HEK293 (cell line): Measurements from ENCODE around the gene AP3B2.

Source experiments
- CTCF ChIA-PET: fragments of 350-600 bp; formaldehyde crosslinking; extraction: SDS; loops from one replicate; lab custom pipeline; 2021; ENCODE audit warnings: antibody characterized with exemption; lab: Yijun Ruan, JAX
- POLR2A ChIA-PET: fragments of 300-600 bp; formaldehyde crosslinking; extraction: SDS; loops from one replicate; lab custom pipeline; 2020; ENCODE audit warnings: antibody characterized with exemption, inconsistent platforms; lab: Yijun Ruan, JAX
- H3K27ac ChIP-seq: fragments of 200-500 bp; sonication (Bioruptor generic); 2 replicates; pipeline ENCODE4 v1.5.1; 2014; ENCODE audit warnings: low read depth, low read length, control low read depth, inconsistent platforms; ENCODE audit errors: extremely low read depth
- H3K36me3 ChIP-seq, 2 experiments: fragments of 200-500 bp in 1 of 2; sonication (Bioruptor generic) in 1 of 2; 1 replicate in 1 of 2; 2 replicates in 1 of 2; pipeline ENCODE4 v1.5.1; 2014 to 2017; ENCODE audit warnings: inconsistent platforms in 2 of 2, low read length in 2 of 2; ENCODE audit not compliant: control insufficient read depth in 2 of 2, insufficient read depth in 1 of 2
- H3K4me1 ChIP-seq: fragments of 200-500 bp; sonication (Bioruptor generic); 2 replicates; pipeline ENCODE4 v1.5.1; 2014; ENCODE audit warnings: mild to moderate bottlenecking, low read length, inconsistent platforms; ENCODE audit not compliant: control insufficient read depth, insufficient read depth
- H3K4me3 ChIP-seq: 2 replicates; pipeline ENCODE4 v1.5.1; 2011; ENCODE audit warnings: low read depth, mild to moderate bottlenecking, control low read depth, low read length, moderate library complexity
- H3K9me3 ChIP-seq: fragments of 200-500 bp; sonication (Bioruptor generic); 2 replicates; pipeline ENCODE4 v1.5.1; 2014; ENCODE audit warnings: low read depth, low read length, inconsistent platforms; ENCODE audit not compliant: control insufficient read depth, insufficient read depth
- GLIS2 ChIP-seq: fragments of 450-650 bp; formaldehyde crosslinking; IDR thresholded peaks from 2 replicates; pipeline ENCODE4 v1.5.1; 2016; ENCODE audit warnings: missing biosample characterization, missing genetic modification characterization
- KLF9 ChIP-seq: fragments of 450-650 bp; formaldehyde crosslinking; IDR thresholded peaks from 2 replicates; pipeline ENCODE4 v1.5.1; 2016; ENCODE audit warnings: missing biosample characterization, missing genetic modification characterization, low read depth
- SP7 ChIP-seq: fragments of 450-650 bp; formaldehyde crosslinking; IDR thresholded peaks from 2 replicates; pipeline ENCODE4 v1.5.1; 2016; ENCODE audit warnings: missing biosample characterization, missing genetic modification characterization
- ZIC2 ChIP-seq: fragments of 450-650 bp; formaldehyde crosslinking; IDR thresholded peaks from 2 replicates; pipeline ENCODE4 v1.5.1; 2016; ENCODE audit warnings: missing biosample characterization, missing genetic modification characterization
- ZNF121 ChIP-seq: fragments of 450-650 bp; formaldehyde crosslinking; IDR thresholded peaks from 2 replicates; pipeline ENCODE4 v1.5.1; 2016; ENCODE audit warnings: missing biosample characterization, missing genetic modification characterization
- ZNF274 ChIP-seq, 2 experiments: fragments of 200-500 bp in 1 of 2; fragments of 450-650 bp in 1 of 2; sonication (Bioruptor generic) in 1 of 2; formaldehyde crosslinking in 1 of 2; IDR thresholded peaks; 2 replicates each; pipeline versions ENCODE4 v1.5.1 to v1.6.1; 2014 to 2016; ENCODE audit warnings: borderline replicate concordance in 1 of 2, inconsistent platforms in 1 of 2, low read length in 1 of 2, missing biosample characterization in 1 of 2, missing genetic modification characterization in 1 of 2
- TF ChIP-seq, protein P1 (sequence below): fragments of 450-650 bp; formaldehyde crosslinking; IDR thresholded peaks from 2 replicates; pipeline ENCODE4 v1.5.1; 2017; ENCODE audit warnings: missing biosample characterization, missing genetic modification characterization

Gene AP3B2

DNA sequence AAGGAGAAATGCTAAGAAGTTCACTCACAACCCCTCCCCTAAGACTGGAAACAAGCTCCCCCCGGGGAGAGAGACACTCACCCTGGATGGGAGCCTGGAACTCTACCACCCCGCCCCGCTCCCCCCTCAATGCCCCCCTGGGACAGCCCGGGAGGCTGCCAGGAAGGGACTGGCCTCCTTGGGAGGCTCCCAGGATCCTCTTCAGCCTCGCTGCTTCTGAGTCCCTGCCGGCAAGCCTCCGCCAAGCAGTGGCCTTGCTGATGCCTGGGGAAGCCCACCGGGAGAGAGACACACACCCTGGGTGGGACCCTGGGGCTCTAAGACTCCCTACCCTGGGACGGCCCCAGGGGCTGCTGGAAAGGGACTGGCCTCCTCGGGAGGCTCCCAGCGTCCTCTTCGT, 95.9 kb downstream of the AP3B2 start (continued):
- TF ChIP-seq ZIC2 (tag by site-specific recombination) (peak; percentile 91), GLIS2 (peak; percentile 75), ZNF274 (IDR thresholded peaks at IDR 0.05; ENCODE audit: low read length) (no peak), ZNF274 (tag by site-specific recombination; IDR thresholded peaks at IDR 0.05; ENCODE audit: borderline replicate concordance) (no peak), KLF9 (tag by site-specific recombination) (no peak)
- TF ChIP-seq, protein P1, sequence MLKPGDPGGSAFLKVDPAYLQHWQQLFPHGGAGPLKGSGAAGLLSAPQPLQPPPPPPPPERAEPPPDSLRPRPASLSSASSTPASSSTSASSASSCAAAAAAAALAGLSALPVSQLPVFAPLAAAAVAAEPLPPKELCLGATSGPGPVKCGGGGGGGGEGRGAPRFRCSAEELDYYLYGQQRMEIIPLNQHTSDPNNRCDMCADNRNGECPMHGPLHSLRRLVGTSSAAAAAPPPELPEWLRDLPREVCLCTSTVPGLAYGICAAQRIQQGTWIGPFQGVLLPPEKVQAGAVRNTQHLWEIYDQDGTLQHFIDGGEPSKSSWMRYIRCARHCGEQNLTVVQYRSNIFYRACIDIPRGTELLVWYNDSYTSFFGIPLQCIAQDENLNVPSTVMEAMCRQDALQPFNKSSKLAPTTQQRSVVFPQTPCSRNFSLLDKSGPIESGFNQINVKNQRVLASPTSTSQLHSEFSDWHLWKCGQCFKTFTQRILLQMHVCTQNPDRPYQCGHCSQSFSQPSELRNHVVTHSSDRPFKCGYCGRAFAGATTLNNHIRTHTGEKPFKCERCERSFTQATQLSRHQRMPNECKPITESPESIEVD (tag by site-specific recombination): no peak
- TF ChIP-seq, all 188 proteins: peak for 3

DNA sequence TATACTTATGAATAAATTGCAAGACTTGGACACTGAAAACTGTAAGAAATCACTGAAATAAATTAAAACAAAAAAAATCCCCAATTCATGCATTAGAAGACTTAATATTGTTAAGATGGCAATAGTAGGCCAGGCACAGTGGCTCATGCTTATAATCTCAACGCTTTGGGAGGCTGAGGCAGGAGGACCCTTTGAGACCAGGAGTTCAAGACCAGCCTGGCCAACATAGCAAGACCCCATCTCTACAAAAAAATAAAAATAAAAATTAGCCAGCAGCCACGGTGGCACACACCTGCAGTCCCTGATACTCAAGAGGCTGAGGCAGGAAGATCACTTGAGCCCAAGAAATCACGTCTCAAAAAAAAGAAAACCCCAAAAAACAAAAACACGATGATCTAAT, 98.3 kb downstream of the AP3B2 start:
- peak; percentile 95 for TF ChIP-seq ZNF121
- no peak for TF ChIP-seq SP7 (tag by site-specific recombination)
- POLR2A ChIA-PET: no interaction called here
- no peaks in the 10 kb centered on the region for H3K9me3 ChIP-seq
- H3K4me1 ChIP-seq: no peaks in the 10 kb centered on the region; the same call in 1 of the 2 replicates
- CTCF ChIA-PET: no interaction called here
- H3K4me3 ChIP-seq: no peak overlapping the region
- H3K27ac ChIP-seq: no peak overlapping the region
- H3K36me3 ChIP-seq: no peaks in the 10 kb centered on the region; a peak in 1 of 3 replicates
